NCI-H1930 (cell line): ENCODE data around the gene ITLN2.
"Not testable (repeated sequence)": the region's sequence is repeated elsewhere in the genome, so short reads cannot be mapped to it uniquely, and the experiment has no call there.

Experiments
- DNase-seq, 2 experiments: peaks; one replicate each; lab custom pipeline; 2025; lab: John Stamatoyannopoulos, UW

ITLN2 gene

GRCh38 chr1:160953030-160953429, 1.6 kb downstream of the ITLN2 start:
- DNase-seq = no peak

GRCh38 chr1:160952129-160952510, 2.5 kb downstream of the ITLN2 start:
- no peak for DNase-seq

GRCh38 chr1:160951443-160952128, 3.0 kb downstream of the ITLN2 start:
- DNase-seq = peak in 1 of 2 experiments; percentile 57

DNA sequence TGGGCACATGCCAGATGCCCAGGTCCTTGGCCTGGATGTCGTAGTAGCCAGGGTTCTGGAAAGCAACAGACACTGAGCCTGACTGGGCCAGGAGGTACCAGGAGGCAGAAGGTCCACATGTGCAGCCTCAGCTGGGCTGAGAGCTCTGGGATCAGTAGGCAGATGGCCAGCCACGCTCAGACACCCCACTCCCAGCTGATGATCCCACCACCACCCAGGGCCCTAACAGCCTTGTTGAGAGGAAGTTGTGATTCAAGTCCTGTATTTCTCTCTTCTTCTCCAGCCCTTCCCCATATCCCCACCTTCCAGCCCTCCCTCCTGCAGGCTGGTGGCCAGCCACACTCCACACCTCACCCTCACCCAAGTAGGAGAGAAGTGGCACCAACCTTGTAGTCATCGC, 4.0 kb downstream of the ITLN2 start:
- DNase-seq = no peak

DNA sequence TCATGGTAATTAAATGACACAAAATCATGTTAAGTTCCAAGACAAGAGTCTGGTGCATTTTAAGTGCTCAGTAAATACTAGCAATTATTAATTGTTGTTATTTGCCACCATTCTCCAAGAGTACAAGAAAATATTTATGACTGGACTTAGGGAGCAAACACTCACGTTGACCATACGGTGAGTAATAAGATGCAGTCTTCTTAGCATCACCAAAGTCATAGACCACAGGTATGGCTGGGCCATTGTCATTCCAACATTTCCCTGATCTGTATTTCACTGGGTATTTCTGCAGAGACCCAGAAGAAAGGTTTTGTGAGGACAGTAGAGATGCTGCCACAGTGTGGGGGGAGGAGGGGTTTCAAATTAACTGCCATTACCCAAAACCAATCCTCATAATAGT, 4.7 kb downstream of the ITLN2 start:
- no peak for DNase-seq

GRCh38 chr1:160949216-160949880, 5.3 kb downstream of the ITLN2 start:
- not testable (repeated sequence) for DNase-seq

GRCh38 chr1:160947174-160947759, 7.3 kb downstream of the ITLN2 start:
- DNase-seq = not testable (repeated sequence)

GRCh38 chr1:160945881-160946280, 8.7 kb downstream of the ITLN2 start:
- not testable (repeated sequence) for DNase-seq

DNA sequence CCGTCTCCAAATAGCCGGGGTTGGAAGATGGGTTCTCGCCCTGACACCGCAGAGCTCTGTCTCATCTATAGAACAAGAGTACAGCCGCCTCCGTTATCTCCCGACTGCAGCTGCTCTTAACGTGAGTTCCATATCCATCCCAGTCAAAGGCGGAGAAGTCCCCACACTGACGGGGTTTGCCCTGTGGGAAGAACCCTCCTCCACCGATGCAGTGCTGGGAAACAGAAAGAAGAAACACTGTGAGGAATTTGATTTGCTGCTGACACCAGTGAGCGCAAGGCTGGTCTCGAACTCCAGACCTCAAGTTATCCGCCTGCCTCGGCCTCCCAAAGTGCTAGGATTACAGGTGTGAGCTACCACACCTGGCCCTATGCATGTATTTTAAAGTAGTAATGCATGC, 9.5 kb downstream of the ITLN2 start:
- DNase-seq = no peak

GRCh38 chr1:160942926-160943325, 11.7 kb downstream of the ITLN2 start:
- no peak for DNase-seq

- not testable (repeated sequence) for DNase-seq
Measured at GRCh38 chr1:160936666-160937065, 17.9 kb downstream of the ITLN2 start.

- no peak for DNase-seq
Measured at GRCh38 chr1:160935527-160936258, 18.9 kb downstream of the ITLN2 start.

GRCh38 chr1:160933305-160933704, 21.3 kb downstream of the ITLN2 start:
- not testable (repeated sequence) for DNase-seq

DNA sequence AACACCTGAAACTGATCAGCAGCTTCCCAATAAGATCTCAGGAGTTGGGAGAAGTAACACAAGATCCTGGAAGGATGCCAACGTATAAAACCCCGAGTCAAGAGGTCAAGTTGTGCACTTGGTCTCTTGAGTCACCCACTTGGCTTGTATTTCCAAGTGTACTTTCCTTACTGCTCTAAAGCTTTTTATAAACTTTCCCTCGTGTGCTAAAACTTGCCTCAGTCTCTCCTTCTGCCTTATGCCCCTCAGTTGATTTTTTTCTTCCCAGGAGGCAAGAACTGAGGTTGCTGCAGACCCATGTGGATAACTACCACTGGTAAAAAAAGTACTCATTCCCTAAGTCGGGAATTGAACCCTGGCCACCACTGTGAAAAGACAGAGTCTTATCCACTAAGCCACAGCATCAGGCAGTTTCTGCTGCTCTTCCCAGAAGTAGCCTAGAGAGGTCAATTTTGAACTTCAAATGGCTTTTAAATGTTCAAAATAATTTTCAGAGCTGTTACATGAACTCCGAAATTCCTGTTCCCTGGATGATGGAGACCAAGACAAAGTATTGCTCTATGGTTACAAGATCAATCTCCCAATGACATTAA, 28.9 kb downstream of the ITLN2 start:
- no peak for DNase-seq

DNA sequence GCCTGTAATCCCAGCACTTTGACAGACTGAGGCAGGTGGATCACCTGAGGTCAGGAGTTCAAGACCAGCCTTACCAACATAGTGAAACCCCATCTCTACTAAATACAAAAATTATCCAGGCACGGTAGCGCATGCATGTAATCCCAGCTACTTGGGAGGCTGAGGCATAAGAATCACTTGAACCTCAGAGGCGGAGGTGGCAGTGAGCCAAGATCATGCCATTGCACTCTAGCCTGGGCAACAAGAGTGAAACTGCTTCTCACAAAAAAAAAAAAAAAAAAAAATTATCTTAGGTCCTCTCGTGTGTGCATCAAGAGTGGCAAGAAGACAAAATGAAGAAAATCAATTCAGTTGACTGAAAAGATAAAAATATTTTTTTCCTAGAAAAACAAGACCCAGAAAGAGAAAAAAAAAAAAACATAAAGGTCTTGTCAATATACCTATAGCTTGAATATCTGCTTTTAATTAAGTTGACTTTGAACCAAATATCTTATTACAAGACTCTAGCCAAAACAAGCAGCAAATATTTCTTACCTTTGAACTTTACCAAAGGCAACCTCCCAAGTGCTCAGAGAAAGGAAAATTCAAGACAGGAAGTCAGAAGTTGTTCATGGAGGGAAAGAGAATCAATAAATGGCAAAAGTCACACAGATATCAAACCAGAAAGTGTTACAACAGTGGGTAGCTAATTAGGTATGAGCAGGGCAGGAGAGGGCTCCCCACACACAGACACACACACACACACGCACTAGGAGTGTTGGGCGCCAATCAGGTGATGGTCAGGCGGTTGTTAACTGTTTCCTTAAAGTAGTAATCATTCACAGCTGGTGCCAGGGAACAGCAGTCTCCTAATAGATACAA, 29.6 kb downstream of the ITLN2 start:
- DNase-seq = no peak

GRCh38 chr1:160916666-160917065, 37.9 kb downstream of the ITLN2 start:
- DNase-seq = no peak

- not testable (repeated sequence) for DNase-seq
Measured at GRCh38 chr1:160913229-160913628, 41.4 kb downstream of the ITLN2 start.

- no peak for DNase-seq
Measured at GRCh38 chr1:160911925-160912324, 42.7 kb downstream of the ITLN2 start.

GRCh38 chr1:160911441-160911840, 43.2 kb downstream of the ITLN2 start:
- DNase-seq = no peak

DNA sequence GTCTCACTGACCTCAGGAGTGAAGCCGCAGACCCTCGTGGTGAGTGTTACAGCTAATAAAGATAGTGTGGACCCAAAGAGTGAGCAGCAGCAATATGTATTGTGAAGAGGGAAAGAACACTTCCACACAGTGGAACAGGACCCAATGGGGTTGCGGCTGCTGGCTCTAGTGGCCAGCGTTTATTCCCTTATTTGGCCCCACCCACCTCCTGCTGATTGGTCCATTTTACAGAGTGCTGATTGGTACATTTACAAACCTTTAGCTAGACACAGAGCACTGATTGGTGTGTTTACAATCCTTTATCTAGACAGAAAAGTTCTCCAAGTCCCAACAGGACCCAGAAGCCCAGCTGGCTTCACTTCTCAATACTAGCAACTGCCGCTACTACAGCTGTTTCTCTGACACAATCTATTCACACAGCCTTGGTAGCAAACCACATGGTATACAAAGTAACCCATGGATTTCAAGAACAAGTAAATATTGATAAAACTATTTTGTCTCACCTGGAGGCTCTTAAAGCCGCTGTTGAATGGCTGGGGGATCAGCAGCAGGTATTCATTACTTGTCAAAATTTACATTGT, 44.3 kb downstream of the ITLN2 start:
- no peak for DNase-seq

DNA sequence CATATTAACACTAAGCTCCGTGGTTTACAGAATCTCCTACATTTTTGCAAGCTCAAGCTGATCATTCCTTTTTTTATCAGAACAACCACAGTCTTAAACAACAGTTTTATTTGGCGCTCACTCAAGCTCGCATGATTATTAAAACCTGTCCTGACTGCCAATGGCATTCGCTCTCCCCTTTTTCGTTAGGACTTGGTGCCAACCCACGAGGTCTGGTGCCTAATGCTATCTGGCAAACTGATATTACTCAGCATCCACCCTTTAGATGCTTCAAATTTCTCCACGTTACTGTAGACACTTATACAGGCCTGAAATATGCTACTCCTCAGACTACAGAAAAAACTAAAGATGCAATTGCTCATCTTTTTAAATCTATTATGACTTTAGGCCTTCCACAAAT, 46.6 kb downstream of the ITLN2 start:
- DNase-seq = no peak
